ENCODE measurements around the gene CDKN2C.

DNA sequence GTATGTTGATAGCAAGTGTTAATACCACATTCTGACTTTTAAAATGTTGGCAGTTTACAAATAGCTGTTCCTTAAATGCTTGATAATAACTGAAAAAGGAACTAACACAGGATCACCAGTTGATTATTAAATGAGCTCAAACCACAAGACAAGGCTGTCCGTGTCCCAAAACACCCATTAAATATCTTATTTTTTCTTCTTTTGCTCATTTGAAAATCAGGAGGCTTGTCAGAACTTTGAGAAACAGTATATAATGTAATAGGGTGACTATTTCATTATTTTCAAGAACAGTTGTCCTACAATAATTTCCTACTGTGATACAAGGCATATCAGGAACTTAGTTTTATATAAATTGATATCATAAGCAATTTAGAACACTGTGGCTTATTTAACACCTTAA lies 2.7 kb downstream of the CDKN2C start:
- TF ChIP-seq, protein P1, sequence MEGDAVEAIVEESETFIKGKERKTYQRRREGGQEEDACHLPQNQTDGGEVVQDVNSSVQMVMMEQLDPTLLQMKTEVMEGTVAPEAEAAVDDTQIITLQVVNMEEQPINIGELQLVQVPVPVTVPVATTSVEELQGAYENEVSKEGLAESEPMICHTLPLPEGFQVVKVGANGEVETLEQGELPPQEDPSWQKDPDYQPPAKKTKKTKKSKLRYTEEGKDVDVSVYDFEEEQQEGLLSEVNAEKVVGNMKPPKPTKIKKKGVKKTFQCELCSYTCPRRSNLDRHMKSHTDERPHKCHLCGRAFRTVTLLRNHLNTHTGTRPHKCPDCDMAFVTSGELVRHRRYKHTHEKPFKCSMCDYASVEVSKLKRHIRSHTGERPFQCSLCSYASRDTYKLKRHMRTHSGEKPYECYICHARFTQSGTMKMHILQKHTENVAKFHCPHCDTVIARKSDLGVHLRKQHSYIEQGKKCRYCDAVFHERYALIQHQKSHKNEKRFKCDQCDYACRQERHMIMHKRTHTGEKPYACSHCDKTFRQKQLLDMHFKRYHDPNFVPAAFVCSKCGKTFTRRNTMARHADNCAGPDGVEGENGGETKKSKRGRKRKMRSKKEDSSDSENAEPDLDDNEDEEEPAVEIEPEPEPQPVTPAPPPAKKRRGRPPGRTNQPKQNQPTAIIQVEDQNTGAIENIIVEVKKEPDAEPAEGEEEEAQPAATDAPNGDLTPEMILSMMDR (IDR thresholded peaks at IDR 0.05) = no peak
- no peak for TF ChIP-seq POLR2AphosphoS5 (IDR thresholded peaks at IDR 0.05)
- no peak for TF ChIP-seq POLR2A (IDR thresholded peaks at IDR 0.05)
- TF ChIP-seq EP300 (IDR thresholded peaks at IDR 0.05) = no peak

Measured in stomach (tissue), 4 donors.